HL-60 (cell line): ENCODE data around the gene KAT8.

Source experiments
- CTCF ChIP-seq: IDR thresholded peaks from one replicate; pipeline ENCODE4 v1.5.1; 2011; ENCODE audit warnings: low read length, control low read depth, inconsistent platforms; ENCODE audit not compliant: insufficient read depth
- SPI1 ChIP-seq: IDR thresholded peaks from 2 replicates; pipeline ENCODE4 v1.6.1; 2012; ENCODE audit warnings: low read depth, mild to moderate bottlenecking, borderline replicate concordance

DNA sequence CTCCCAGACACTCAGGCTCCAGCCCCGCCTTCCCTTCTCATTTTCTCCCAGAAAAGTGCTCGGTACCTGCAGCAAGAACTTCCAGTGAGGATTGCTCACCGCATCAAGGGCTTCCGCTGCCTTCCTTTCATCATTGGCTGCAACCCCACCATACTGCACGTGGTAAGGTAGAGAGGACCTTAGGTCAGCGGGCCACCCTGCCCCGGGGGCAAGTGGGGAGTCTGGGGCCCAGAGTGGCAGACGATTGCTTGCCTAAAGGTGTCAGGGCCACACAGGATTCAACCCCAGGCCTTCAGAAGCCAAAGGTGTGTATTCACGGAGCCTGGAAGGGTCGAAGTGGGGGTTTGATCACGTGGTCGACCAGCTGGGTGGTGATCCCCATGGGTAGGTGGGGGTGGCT lies 7.8 kb upstream of the KAT8 start:
- TF ChIP-seq CTCF, result no peak
- TF ChIP-seq SPI1, result no peak
